Lower leg skin (tissue), 4 donors: ENCODE measurements around the gene JMJD4. TPM values are rescaled to one million over a fixed set of nuclear protein-coding genes. Genes with fewer than 3 reads are reported as not detected.

ENCODE experiments used
- DNase-seq, 2 donors: peaks; one replicate each; pipeline ENCODE4 v3.0.0-alpha.2; 2019; ENCODE audit warnings: low spot score in 2 of 2
- H3K4me3 ChIP-seq: fragments of 200-600 bp; sonication (generic); 2 replicates; pipeline ENCODE4 v1.5.1; 2017; ENCODE audit warnings: mild to moderate bottlenecking, low read depth; ENCODE audit not compliant: poor library complexity, severe bottlenecking
- POLR2A ChIP-seq, 2 donors: fragments of 450-650 bp; IDR thresholded peaks; one replicate each; pipeline ENCODE4 v1.6.1; 2016 to 2017; ENCODE audit warnings: antibody characterized with exemption in 2 of 2, mild to moderate bottlenecking in 1 of 2, moderate library complexity in 1 of 2
- WGBS, 2 donors: methylation state at CpG; one replicate each; pipeline ENCODE4 v1.1.5; 2018; 5-methylcytosine and 5-hydroxymethylcytosine counted together
- intact Hi-C: fragments of 100-400 bp; cut with DNase I; formaldehyde crosslinking; loops from one replicate; pipeline ENCODE4 v1.15.0; 2023; ENCODE audit warnings: low total_unique reads
- total RNA-seq, 4 donors: library from RNA; depleted of rRNA; stranded (reverse); fragments of >200 nt; gene quantifications; one replicate each; pipeline ENCODE4 v1.1.0, GENCODE V29; 2016
- TF ChIP-seq, protein P1 (sequence below), 3 donors: fragments of 450-650 bp; IDR thresholded peaks; one replicate each; pipeline ENCODE4 v1.5.1; 2016; ENCODE audit warnings: antibody characterized with exemption in 3 of 3, mild to moderate bottlenecking in 3 of 3, moderate library complexity in 2 of 3

The JMJD4 gene
- total RNA-seq, 4 donors from 2014 or later, result 11.8 to 22.9 (median 14.6) TPM

DNA sequence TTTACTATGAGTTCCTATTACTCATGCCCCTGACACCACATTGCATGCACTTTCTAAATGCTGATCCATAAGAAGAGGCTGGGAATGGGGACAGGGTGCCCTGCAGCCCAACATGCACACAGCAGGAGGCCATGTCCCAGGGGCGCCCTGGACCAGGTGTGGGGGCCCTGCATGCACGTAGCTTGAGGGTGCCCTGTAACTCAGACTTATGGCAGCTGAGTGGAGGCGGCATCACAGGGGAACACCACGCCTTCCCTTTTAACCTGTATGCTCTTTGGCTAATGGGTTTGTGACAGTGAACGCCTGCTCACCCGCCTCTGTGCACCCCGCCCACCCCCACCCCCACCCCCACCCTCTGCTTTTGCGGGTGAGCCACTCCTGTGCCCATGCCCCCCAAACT lies 36.2 kb upstream of the JMJD4 start:
- DNase-seq, result no peak
- intact Hi-C loops, result no loop called here
- H3K4me3 ChIP-seq, result no peak overlapping the region
- TF ChIP-seq, protein P1, sequence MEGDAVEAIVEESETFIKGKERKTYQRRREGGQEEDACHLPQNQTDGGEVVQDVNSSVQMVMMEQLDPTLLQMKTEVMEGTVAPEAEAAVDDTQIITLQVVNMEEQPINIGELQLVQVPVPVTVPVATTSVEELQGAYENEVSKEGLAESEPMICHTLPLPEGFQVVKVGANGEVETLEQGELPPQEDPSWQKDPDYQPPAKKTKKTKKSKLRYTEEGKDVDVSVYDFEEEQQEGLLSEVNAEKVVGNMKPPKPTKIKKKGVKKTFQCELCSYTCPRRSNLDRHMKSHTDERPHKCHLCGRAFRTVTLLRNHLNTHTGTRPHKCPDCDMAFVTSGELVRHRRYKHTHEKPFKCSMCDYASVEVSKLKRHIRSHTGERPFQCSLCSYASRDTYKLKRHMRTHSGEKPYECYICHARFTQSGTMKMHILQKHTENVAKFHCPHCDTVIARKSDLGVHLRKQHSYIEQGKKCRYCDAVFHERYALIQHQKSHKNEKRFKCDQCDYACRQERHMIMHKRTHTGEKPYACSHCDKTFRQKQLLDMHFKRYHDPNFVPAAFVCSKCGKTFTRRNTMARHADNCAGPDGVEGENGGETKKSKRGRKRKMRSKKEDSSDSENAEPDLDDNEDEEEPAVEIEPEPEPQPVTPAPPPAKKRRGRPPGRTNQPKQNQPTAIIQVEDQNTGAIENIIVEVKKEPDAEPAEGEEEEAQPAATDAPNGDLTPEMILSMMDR (IDR thresholded peaks at IDR 0.05), result no peak
- TF ChIP-seq POLR2A (IDR thresholded peaks at IDR 0.05), result no peak
- WGBS, 2 donors, result 95 to 99% methylated on average over 7 to 8 of the region's 8 CpGs

DNA sequence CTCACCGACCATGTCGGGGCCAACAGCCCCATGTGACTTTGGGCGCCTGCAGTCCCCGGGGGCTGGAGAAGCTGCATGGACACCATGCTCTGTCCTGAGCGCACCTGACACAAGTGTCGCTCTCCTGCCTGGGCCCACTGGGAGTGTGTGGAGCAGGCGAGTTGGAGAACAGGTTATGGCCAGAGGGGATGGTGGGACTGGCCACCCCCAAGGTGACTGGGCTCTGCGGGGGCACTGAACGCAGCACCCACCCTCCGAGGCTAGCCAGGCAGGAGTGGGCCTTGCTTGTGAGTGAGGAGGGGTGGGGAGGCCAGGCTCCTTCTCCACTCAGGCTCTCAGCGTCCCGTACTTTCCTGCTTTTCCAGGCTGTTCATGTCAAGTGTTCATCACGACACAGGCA lies 35.7 kb upstream of the JMJD4 start:
- no peak overlapping the region for H3K4me3 ChIP-seq
- WGBS, 2 donors, result 96 to 97% methylated on average over 13 of the region's 13 CpGs
- intact Hi-C loops, result no loop called here
- no peak for DNase-seq
- no peak for TF ChIP-seq POLR2A (IDR thresholded peaks at IDR 0.05)
- TF ChIP-seq, protein P1 (IDR thresholded peaks at IDR 0.05), result no peak

DNA sequence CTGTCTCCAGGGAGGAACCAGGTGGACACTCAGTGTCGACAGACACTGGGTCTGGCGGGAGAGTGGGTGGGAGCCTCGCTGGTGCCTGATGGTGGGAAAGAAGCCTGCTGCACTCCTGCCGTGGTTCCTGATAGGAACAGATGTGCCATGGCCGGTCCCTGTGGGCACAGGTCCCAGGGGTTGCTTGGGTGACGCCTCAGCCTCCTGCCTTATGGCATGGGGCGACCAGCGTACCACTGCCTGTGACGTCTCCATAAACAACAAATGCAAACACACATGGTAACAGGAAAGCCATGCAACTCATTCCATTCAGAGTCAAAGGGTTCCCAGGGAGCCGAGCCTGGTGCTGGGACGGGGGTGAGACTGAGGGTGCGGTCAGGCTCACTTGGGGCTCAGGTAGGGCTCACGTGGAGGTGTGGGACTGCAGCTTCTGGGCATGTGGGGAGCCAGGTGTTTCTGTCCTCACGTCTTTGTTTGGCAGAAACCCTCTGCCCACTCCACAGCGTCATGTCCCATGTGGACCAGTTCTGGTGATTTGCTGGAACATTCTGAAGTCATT lies 34.9 kb upstream of the JMJD4 start:
- TF ChIP-seq, protein P1 (IDR thresholded peaks at IDR 0.05), result no peak
- TF ChIP-seq POLR2A (IDR thresholded peaks at IDR 0.05), result no peak
- intact Hi-C loops, result no loop called here
- H3K4me3 ChIP-seq, result no peak overlapping the region
- no peak for DNase-seq
- 93% methylated on average over 15 of the region's 15 CpGs for WGBS, 2 donors

DNA sequence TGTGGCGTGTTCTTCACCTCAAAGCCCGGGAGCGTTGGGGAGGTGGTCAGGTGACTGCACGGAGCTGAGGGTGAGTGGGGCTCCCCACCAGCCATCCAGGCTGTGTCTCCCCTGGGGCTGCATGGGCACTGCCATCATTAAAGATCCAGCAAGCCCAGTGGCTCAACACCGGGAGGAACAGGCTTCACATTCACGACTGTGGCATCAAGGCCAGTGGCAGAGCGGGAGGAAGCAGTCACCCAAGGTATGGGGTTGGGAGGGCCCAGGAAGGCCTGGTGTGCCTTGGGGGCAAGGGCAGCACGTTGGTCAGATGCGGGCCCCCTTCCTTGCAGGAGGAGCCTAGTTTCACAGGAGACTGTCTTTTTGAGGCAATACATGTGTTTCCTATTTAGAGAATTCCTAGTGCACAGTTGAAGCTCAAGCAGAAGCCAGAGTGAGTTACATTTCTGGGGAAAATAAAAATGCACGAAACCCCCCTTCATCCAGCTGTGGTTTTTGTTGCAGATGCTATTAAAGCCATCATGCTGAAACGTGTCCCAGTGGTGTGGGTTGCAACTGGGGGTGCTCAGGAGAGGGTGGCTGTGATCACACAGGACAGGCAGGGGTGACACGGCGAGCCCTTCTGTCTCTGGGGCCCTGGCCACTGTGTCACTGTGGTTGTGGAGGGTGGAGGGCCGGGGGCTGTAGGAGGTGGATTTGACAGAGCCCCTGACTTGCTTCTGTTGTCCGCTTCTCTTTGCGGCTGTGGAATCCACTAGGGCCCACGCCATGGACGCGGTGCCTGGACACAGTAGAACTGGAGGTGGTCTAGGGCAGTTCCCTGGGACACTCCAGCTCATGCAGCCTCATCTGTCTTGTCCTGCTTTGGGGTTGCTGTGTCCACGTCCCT lies 34.2 kb upstream of the JMJD4 start:
- no peak for TF ChIP-seq POLR2A (IDR thresholded peaks at IDR 0.05)
- TF ChIP-seq, protein P1 (IDR thresholded peaks at IDR 0.05), result no peak
- no peak for DNase-seq
- H3K4me3 ChIP-seq, result no peak overlapping the region
- whole genome bisulfite sequencing, 2 donors, result 87 to 95% methylated on average over 18 to 19 of the region's 20 CpGs
- intact Hi-C loops, result no loop called here

DNA sequence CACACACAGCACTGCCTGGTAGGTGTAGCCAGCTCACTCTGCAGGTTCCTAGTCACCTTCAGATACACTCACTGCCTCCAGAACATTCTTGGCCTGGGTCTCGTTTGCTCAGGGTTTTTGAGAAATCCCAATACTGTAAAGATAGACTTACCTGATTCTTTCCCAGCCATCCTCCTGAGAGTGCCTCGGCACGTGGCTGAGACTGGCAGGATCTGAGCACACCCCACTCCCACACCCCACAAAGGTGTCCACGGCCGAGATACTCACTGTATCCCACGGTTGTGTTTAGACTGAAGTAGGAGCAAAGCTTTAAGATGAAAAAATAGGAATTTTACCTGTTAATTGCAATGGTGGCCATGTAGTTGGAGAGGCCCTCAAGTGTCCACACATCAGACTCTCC lies 33.5 kb upstream of the JMJD4 start:
- DNase-seq, result no peak
- WGBS, 2 donors, result 96 to 97% methylated on average over 6 of the region's 6 CpGs
- TF ChIP-seq POLR2A (IDR thresholded peaks at IDR 0.05), result no peak
- TF ChIP-seq, protein P1 (IDR thresholded peaks at IDR 0.05), result no peak
- intact Hi-C loops, result no loop called here
- H3K4me3 ChIP-seq, result no peak overlapping the region
